Measurements from ENCODE around the gene CNPY1.

- TF ChIP-seq CTCF (IDR thresholded peaks at IDR 0.05) (no peak), POLR2A (IDR thresholded peaks at IDR 0.05) (no peak)
These were observed 4.2 kb downstream of the CNPY1 start for GRCh38 chr7:155541986-155542675.
